Lung (tissue), 12 donors: Measurements from ENCODE around the gene LDB3. TPM values are rescaled to one million over a fixed set of nuclear protein-coding genes. Genes with fewer than 3 reads are reported as not detected.
"Not testable (repeated sequence)": the region's sequence is repeated elsewhere in the genome, so short reads cannot be mapped to it uniquely, and the experiment has no call there.

Experiments used
- ATAC-seq: fragments of 200-7000 bp; cut with Tn5 transposase; one replicate; pipeline ENCODE4 v1.9.1; 2020; ENCODE audit warnings: moderate number of reproducible peaks; ENCODE audit not compliant: insufficient read depth, low FRiP score
- DNase-seq, 3 donors: peaks; one replicate each; pipeline ENCODE4 v3.0.0-alpha.2; 2013 to 2017
- H3K27ac ChIP-seq, 2 donors: one replicate each; pipeline ENCODE4 v1.5.1; 2013; ENCODE audit warnings: mild to moderate bottlenecking in 2 of 2, moderate library complexity in 2 of 2, control low read depth in 1 of 2, inconsistent platforms in 1 of 2, low read depth in 1 of 2, low read length in 1 of 2
- H3K27me3 ChIP-seq, 3 donors: one replicate each; pipeline ENCODE4 v1.5.1; 2013; ENCODE audit warnings: low read length in 2 of 3; ENCODE audit not compliant: control insufficient read depth in 3 of 3, insufficient read depth in 3 of 3
- H3K36me3 ChIP-seq, 4 donors: one replicate each; pipeline ENCODE4 v1.5.1; 2013; ENCODE audit warnings: low read length in 4 of 4, mild to moderate bottlenecking in 1 of 4, moderate library complexity in 1 of 4; ENCODE audit not compliant: control insufficient read depth in 4 of 4, insufficient read depth in 4 of 4
- H3K4me1 ChIP-seq, 5 donors: one replicate each; pipeline ENCODE4 v1.5.1; 2013; ENCODE audit warnings: low read length in 5 of 5, mild to moderate bottlenecking in 2 of 5, moderate library complexity in 1 of 5; ENCODE audit not compliant: control insufficient read depth in 5 of 5, insufficient read depth in 5 of 5
- H3K4me3 ChIP-seq: one replicate; pipeline ENCODE4 v1.5.1; 2013; ENCODE audit warnings: mild to moderate bottlenecking, control low read depth, moderate library complexity
- H3K9ac ChIP-seq, 2 donors: one replicate each; pipeline ENCODE4 v1.5.1; 2013; ENCODE audit warnings: low read length in 2 of 2, control low read depth in 1 of 2; ENCODE audit not compliant: insufficient read depth in 1 of 2
- H3K9me3 ChIP-seq, 4 donors: one replicate each; pipeline ENCODE4 v1.5.1; 2013; ENCODE audit warnings: low read length in 3 of 4, mild to moderate bottlenecking in 1 of 4, moderate library complexity in 1 of 4; ENCODE audit not compliant: control insufficient read depth in 4 of 4, insufficient read depth in 3 of 4
- CTCF ChIP-seq: IDR thresholded peaks from 2 replicates; pipeline ENCODE4 v1.5.1; 2012; ENCODE audit warnings: mild to moderate bottlenecking; ENCODE audit errors: control extremely low read depth, extremely low read depth
- WGBS, 2 donors: extraction: QIAGEN DNeasy Blood & Tissue Kit; methylation state at CpG; one replicate each; pipeline ENCODE4 v1.1.7; 2013; 5-methylcytosine and 5-hydroxymethylcytosine counted together
- polyA plus RNA-seq, 2 donors: library from polyadenylated mRNA; stranded (reverse); fragments of 200-250 nt; gene quantifications; one replicate each; pipeline ENCODE4 v1.2.1, GENCODE V29; 2013
- total RNA-seq, 2 donors: library from RNA; depleted of rRNA in 1 of 2; stranded (reverse); fragments of >200 nt in 1 of 2; gene quantifications; one replicate each; pipeline ENCODE4 v1.2.1, GENCODE V29; 2014 to 2021
- donor health status: control.
- donor health status: control.
- donor health status: Bipolar disorder and iron deficiency.
- donor health status: healthy.
- donor health status: DM: yes; HTN: yes; CAD: no.

The LDB3 gene
- total and polyA plus RNA-seq, 4 donors: 0.37 to 3.2 (median 1.5) TPM

DNA sequence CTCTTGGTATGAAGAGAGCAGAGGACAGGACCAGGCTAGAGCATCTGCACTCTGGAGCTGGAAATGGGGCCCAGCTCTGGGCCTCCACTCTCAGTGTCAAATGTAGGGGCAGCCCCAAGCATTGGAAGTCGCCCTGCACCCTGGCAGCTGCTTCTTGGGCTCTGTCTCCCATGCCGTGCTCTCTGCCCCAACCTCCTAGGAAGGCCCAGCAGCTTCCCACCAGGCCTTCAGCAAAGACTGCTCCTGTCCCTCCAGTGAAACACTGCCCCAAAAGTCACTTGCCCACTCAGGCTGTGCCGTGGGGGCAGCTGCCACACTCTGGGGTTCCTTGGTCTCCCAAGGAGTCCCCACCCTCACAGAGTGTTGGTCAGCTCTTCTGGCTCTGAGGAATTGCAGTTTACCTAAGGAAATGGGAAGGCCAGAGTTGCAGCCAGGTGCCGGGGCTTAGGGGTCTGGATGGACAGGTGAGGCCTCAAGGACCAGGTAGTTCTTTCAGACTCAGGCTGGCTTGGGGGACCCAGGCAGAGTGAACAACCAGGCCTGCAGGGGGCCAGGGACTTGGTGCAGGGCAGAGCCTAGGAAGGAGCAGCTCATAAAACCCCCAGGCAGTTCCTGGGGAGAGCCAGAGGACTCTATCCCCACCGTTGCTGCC, 23.4 kb upstream of the LDB3 start:
- H3K36me3 ChIP-seq: no peaks in the 10 kb centered on the region
- no peak for ATAC-seq
- 84 to 92% methylated on average over 5 of the region's 5 CpGs for WGBS, 2 donors
- no peak for DNase-seq
- no peak overlapping the region for H3K4me3 ChIP-seq
- no peak for TF ChIP-seq CTCF
- H3K9me3 ChIP-seq: no peaks in the 10 kb centered on the region
- H3K4me1 ChIP-seq: peaks cover 0 to 19% (median 0%) of the 10 kb centered on the region in 5 donors
- no peak overlapping the region for H3K9ac ChIP-seq
- H3K27me3 ChIP-seq: no peaks in the 10 kb centered on the region
- peak overlapping the region in 1 of 2 donors; percentile 21 for H3K27ac ChIP-seq

GRCh38 chr10:86645621-86646165, 22.6 kb upstream of the LDB3 start:
- H3K27me3 ChIP-seq, H3K9me3 ChIP-seq, ATAC-seq, H3K9ac ChIP-seq, H3K36me3 ChIP-seq, H3K27ac ChIP-seq, H3K4me3 ChIP-seq, DNase-seq: not testable (repeated sequence)
- WGBS, 2 donors: 95 to 98% methylated on average over 5 of the region's 5 CpGs
- H3K4me1 ChIP-seq: peaks cover 0 to 23% (median 0%) of the 10 kb centered on the region in 5 donors

DNA sequence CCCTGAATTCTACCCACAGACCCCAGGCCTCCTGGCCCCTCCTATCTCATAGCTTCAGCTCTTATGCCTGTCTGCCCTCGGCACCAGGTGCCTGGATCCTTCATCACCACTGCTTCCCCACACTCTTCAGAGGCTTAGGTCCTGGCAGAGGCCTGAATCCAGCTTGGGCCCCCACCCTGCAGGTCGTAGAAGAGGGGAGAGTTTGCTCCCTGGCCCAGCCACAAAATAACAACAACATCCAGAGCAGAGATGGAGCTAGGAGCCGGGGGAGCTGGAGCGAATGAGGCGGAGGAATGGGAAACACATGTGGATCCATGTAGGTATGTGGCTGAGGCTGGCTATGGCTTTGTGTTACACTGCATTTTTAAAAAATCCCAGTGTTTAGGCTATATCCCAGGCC, 21.8 kb upstream of the LDB3 start:
- Histone ChIP-seq H3K27ac (no peak overlapping the region), H3K27me3 (no peaks in the 10 kb centered on the region), H3K4me1 (peaks cover 0 to 26% (median 0%) of the 10 kb centered on the region in 5 donors), H3K4me3 (no peak overlapping the region), H3K9me3 (no peaks in the 10 kb centered on the region), H3K9ac (no peak overlapping the region), H3K36me3 (no peaks in the 10 kb centered on the region)
- DNase-seq (no peak), ATAC-seq (no peak)
- 89 to 94% methylated on average over 5 of the region's 5 CpGs for WGBS, 2 donors
- TF ChIP-seq CTCF: no peak

GRCh38 chr10:86646933-86647332, 21.4 kb upstream of the LDB3 start:
- WGBS, 2 donors: 82 to 84% methylated on average over 6 of the region's 6 CpGs
- H3K27me3 ChIP-seq: no peaks in the 10 kb centered on the region
- TF ChIP-seq CTCF: no peak
- no peaks in the 10 kb centered on the region for H3K9me3 ChIP-seq
- H3K4me3 ChIP-seq: no peak overlapping the region
- H3K9ac ChIP-seq: no peak overlapping the region
- no peak for DNase-seq
- no peak overlapping the region for H3K27ac ChIP-seq
- ATAC-seq: no peak
- H3K36me3 ChIP-seq: no peaks in the 10 kb centered on the region
- peaks cover 0 to 30% (median 1%) of the 10 kb centered on the region in 5 donors for H3K4me1 ChIP-seq
